Hepatocyte (in vitro differentiated cells): ENCODE results near the gene MBP. TPM values are rescaled to one million over a fixed set of nuclear protein-coding genes. Genes with fewer than 3 reads are reported as not detected.

Source experiments
- DNase-seq: peaks from one replicate; pipeline ENCODE4 v3.0.0-alpha.2; 2016; ENCODE audit warnings: low spot score
- H2AFZ ChIP-seq: fragments of 200-600 bp; sonication (generic); 2 replicates; pipeline ENCODE4 v1.6.0; 2016; ENCODE audit warnings: antibody characterized with exemption, mild to moderate bottlenecking
- H3K27ac ChIP-seq: fragments of 200-600 bp; sonication (generic); 2 replicates; pipeline ENCODE4 v1.5.1; 2016; ENCODE audit warnings: mild to moderate bottlenecking
- H3K27me3 ChIP-seq: fragments of 200-600 bp; sonication (generic); 2 replicates; pipeline ENCODE4 v1.6.1; 2016
- H3K36me3 ChIP-seq: fragments of 200-600 bp; sonication (generic); replicated peaks from 2 replicates; pipeline ENCODE4 v1.5.1; 2016; ENCODE audit warnings: low read depth; ENCODE audit not compliant: insufficient read depth
- H3K4me1 ChIP-seq: fragments of 200-600 bp; sonication (generic); 2 replicates; pipeline ENCODE4 v1.5.1; 2016; ENCODE audit warnings: mild to moderate bottlenecking, moderate library complexity; ENCODE audit not compliant: insufficient read depth
- H3K4me2 ChIP-seq: fragments of 200-600 bp; sonication (generic); 2 replicates; pipeline ENCODE4 v1.6.0; 2016
- H3K4me3 ChIP-seq: fragments of 200-600 bp; sonication (generic); 2 replicates; pipeline ENCODE4 v1.5.1; 2016; ENCODE audit warnings: mild to moderate bottlenecking
- H3K79me2 ChIP-seq: fragments of 200-600 bp; sonication (generic); 2 replicates; pipeline ENCODE4 v1.6.0; 2017; ENCODE audit warnings: mild to moderate bottlenecking
- H3K9me2 ChIP-seq: fragments of 200-600 bp; sonication (generic); replicated peaks from 2 replicates; pipeline ENCODE4 v1.6.0; 2017; ENCODE audit warnings: mild to moderate bottlenecking; ENCODE audit not compliant: insufficient read depth
- H3K9me3 ChIP-seq: fragments of 200-600 bp; sonication (generic); 2 replicates; pipeline ENCODE4 v1.5.1; 2016; ENCODE audit warnings: low read depth, mild to moderate bottlenecking
- H4K20me1 ChIP-seq: fragments of 200-600 bp; sonication (generic); 2 replicates; pipeline ENCODE4 v1.6.0; 2016; ENCODE audit warnings: mild to moderate bottlenecking; ENCODE audit not compliant: insufficient read depth, poor library complexity, severe bottlenecking
- EZH2 ChIP-seq: fragments of 200-600 bp; sonication (generic); IDR thresholded peaks from 2 replicates; pipeline ENCODE4 v1.6.1; 2016; ENCODE audit warnings: antibody characterized with exemption, mild to moderate bottlenecking, borderline replicate concordance
- EZH2phosphoT487 ChIP-seq: fragments of 200-600 bp; sonication (generic); IDR thresholded peaks from one replicate; pipeline ENCODE4 v1.6.1; 2018; ENCODE audit warnings: antibody characterized with exemption, mild to moderate bottlenecking, low read depth, moderate library complexity; ENCODE audit not compliant: unreplicated experiment, severe bottlenecking
- WGBS: methylation state at CpG from one replicate; pipeline ENCODE4 v1.1.6; 2016; ENCODE audit warnings: low lambda C conversion rate; ENCODE audit errors: missing lambda C conversion rate; 5-methylcytosine and 5-hydroxymethylcytosine counted together
- polyA plus RNA-seq: library from polyadenylated mRNA; unstranded; fragments of >200 nt; fragmentation: Nextera tagmentation; extraction: Ambion mirVana; gene quantifications from 2 replicates; pipeline ENCODE4 v1.2.1, GENCODE V29; 2016
- total RNA-seq: library from RNA; depleted of rRNA; stranded (reverse); fragments of >200 nt; gene quantifications from 2 replicates; pipeline ENCODE4 v1.2.3, GENCODE V29; 2014
- TF ChIP-seq, protein P1 (sequence below): fragments of 200-600 bp; sonication (generic); IDR thresholded peaks from 2 replicates; pipeline ENCODE4 v1.5.1; 2016; ENCODE audit warnings: antibody characterized with exemption, mild to moderate bottlenecking; ENCODE audit not compliant: poor library complexity

The MBP gene
- total and polyA plus RNA-seq, 2 experiments from 2014 or later = 21.6 to 22.1 TPM

- no peaks in the 10 kb centered on the region for H3K27me3 ChIP-seq
- H3K4me2 ChIP-seq = no peak overlapping the region
- H3K36me3 ChIP-seq = no peaks in the 10 kb centered on the region
- H3K4me3 ChIP-seq = no peak overlapping the region
- peaks cover 61% of the 10 kb centered on the region for H3K79me2 ChIP-seq
- TF ChIP-seq, protein P1, sequence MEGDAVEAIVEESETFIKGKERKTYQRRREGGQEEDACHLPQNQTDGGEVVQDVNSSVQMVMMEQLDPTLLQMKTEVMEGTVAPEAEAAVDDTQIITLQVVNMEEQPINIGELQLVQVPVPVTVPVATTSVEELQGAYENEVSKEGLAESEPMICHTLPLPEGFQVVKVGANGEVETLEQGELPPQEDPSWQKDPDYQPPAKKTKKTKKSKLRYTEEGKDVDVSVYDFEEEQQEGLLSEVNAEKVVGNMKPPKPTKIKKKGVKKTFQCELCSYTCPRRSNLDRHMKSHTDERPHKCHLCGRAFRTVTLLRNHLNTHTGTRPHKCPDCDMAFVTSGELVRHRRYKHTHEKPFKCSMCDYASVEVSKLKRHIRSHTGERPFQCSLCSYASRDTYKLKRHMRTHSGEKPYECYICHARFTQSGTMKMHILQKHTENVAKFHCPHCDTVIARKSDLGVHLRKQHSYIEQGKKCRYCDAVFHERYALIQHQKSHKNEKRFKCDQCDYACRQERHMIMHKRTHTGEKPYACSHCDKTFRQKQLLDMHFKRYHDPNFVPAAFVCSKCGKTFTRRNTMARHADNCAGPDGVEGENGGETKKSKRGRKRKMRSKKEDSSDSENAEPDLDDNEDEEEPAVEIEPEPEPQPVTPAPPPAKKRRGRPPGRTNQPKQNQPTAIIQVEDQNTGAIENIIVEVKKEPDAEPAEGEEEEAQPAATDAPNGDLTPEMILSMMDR = no peak
- TF ChIP-seq EZH2 (no peak), EZH2phosphoT487 (no peak)
- H4K20me1 ChIP-seq = no peaks in the 10 kb centered on the region
- H2AFZ ChIP-seq = no peak overlapping the region
- H3K4me1 ChIP-seq = peaks cover 17% of the 10 kb centered on the region
- H3K9me2 ChIP-seq = no peaks in the 10 kb centered on the region
- WGBS = 95% methylated on average over 23 of the region's 23 CpGs
- no peak overlapping the region for H3K27ac ChIP-seq
- H3K9me3 ChIP-seq = no peaks in the 10 kb centered on the region
- DNase-seq = no peak
These were observed 12.6 kb downstream of the MBP start for GRCh38 chr18:77119851-77120491.

DNA sequence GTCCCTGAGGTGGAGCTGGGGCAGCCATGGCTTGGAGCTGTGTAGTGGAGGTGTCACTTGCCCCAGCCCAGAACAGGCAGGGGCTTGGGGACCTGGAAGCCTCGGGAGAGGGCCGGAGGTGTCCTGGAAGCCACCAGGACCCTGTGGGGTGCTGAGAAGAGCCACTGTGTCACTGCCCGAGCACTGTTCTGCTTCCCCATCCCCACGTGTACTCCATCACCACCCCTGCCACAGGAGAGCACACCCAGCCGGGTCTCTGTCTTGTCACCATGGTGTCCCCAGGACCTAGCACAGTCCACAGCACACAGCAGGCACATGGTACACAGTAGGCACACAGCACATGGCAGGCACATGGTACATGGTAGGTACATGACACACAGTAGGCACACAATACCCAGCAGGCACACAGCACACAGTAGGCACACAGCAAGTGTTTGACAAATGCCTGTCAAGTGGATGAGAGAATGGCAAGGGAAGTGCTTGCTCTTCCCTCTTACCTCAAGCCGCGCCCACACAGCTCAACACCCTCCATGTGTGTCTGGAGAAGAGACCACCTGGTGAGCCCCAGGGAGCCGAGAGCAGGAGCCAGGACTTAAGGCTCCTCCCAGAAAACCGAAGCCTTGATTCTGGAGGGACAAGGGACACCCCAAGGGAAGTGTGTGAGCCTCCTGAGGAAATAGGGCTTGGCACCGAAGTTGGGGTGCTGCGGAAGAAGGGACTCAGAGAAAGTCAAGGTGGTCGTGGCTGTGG is 13.3 kb downstream of the MBP start:
- Histone ChIP-seq H3K27ac (no peak overlapping the region), H3K4me2 (no peak overlapping the region), H3K9me3 (no peaks in the 10 kb centered on the region), H3K36me3 (no peaks in the 10 kb centered on the region), H3K4me1 (peaks cover 22% of the 10 kb centered on the region), H3K79me2 (peaks cover 54% of the 10 kb centered on the region), H4K20me1 (no peaks in the 10 kb centered on the region), H3K4me3 (no peak overlapping the region), H3K27me3 (no peaks in the 10 kb centered on the region), H2AFZ (no peak overlapping the region), H3K9me2 (no peaks in the 10 kb centered on the region)
- TF ChIP-seq EZH2phosphoT487 (no peak), EZH2 (no peak)
- TF ChIP-seq, protein P1 = no peak
- WGBS = 97% methylated on average over 12 of the region's 12 CpGs
- no peak for DNase-seq

DNA sequence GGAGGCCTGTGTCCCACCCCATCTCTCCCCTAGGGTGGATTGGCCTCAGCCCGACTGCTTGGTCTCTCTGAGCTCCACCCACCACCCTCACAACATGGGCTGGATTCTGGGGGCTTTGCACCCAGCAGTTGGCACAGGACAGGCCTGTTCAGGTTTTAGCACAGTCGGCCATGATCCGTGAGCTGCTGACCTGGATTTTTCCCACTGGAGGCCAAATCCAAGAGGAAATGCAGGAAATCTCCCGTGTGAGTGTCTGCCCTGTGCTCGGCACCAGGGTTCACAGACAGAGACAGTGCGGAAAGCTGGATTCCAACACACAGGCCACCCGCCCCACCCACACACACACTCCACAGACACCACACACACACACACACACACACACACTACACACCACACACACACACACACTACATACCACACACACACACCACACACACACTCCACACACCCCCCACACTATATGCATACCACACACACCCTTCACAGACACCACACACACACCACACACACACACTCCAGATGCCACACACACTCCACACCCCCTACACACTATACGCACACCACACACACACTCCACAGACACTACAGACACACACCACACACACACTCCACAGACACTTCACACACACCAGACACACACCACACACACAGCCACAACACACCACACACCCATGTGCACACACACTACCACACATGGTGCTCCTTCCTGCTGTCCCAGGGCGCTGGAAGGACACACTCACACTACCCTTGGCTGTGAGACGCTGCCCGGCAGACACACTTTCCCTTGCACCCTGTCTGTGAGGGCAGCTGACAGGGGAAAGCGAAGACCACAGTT is 14.1 kb downstream of the MBP start:
- WGBS = 92% methylated on average over 12 of the region's 12 CpGs
- no peak for DNase-seq
- H3K27ac ChIP-seq = no peak overlapping the region

More for the DNA sequence above, 14.1 kb downstream of the MBP start:
- Histone ChIP-seq H2AFZ (no peak overlapping the region), H3K4me1 (peaks cover 28% of the 10 kb centered on the region), H3K9me2 (no peaks in the 10 kb centered on the region), H3K4me2 (no peak overlapping the region), H3K79me2 (peaks cover 46% of the 10 kb centered on the region), H3K9me3 (no peaks in the 10 kb centered on the region), H3K27me3 (no peaks in the 10 kb centered on the region), H3K4me3 (no peak overlapping the region), H3K36me3 (no peaks in the 10 kb centered on the region), H4K20me1 (no peaks in the 10 kb centered on the region)
- TF ChIP-seq, protein P1 = no peak
- no peak for TF ChIP-seq EZH2
- no peak for TF ChIP-seq EZH2phosphoT487
